Thyroid gland (tissue), 4 donors: ENCODE results near the gene BMP3.
A peak's percentile ranks its signal among the peaks of the same experiment; 100 is the strongest.

Source experiments
- CTCF ChIP-seq, 6 experiments: fragments of 200-600 bp in 3 of 6; fragments of 450-650 bp in 3 of 6; sonication (generic) in 3 of 6; IDR thresholded peaks; one replicate each; pipeline ENCODE4 v1.5.1; 2016 to 2019; ENCODE audit warnings: antibody characterized with exemption in 6 of 6, mild to moderate bottlenecking in 2 of 6, inconsistent platforms in 1 of 6, moderate library complexity in 1 of 6
- POLR2A ChIP-seq, 2 donors: fragments of 450-650 bp; IDR thresholded peaks; one replicate each; pipeline ENCODE4 v1.6.1; 2017; ENCODE audit warnings: antibody characterized with exemption in 2 of 2, mild to moderate bottlenecking in 2 of 2, moderate library complexity in 1 of 2

- peak in 5 of 6 experiments; percentile 22 to 64 (median 57) for TF ChIP-seq CTCF (IDR thresholded peaks at IDR 0.05)
- TF ChIP-seq POLR2A (IDR thresholded peaks at IDR 0.05), result no peak
These were observed 21.9 kb downstream of the BMP3 start for GRCh38 chr4:81052119-81053068.
